Measurements from ENCODE around the gene NCR2. TPM values are rescaled to one million over a fixed set of nuclear protein-coding genes. Genes with fewer than 3 reads are reported as not detected.

NCR2 gene
- total RNA-seq, 1 experiment from 2014 or later: not detected

DNA sequence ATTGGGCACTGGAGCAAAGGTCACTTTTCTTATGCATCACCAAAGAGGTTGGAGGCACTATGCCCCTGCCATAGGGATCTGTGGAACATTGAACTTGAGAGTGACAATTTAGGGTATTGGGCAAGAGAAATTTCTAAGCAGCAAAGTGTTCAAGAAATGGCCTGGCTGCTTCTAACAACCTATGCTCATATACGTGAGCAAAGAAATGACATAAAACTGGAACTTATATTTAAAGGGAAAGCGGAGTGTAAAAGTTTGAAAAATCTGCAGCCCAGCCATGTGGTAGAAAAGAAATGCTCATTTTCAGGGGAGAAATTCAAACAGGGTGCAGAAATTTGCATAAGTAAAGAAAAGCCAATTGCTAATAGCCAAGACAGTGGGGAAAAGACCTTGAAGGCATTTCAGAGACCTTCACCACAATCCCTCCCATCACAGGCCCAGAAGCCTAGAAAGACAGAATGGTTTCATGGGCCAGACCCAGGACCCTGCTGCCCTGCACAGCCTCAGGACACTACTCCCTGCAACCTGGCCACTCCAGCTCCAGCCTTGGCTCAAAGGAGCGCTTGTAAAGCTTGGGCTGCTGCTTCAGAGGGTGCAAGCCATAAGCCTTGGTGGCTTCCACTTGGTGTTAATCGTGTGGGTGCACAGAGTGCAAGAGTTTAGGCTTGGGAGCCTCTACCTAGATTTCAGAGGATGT is 24.4 kb downstream of the NCR2 start:
- no peak overlapping the region for H3K4me2 ChIP-seq (ENCODE audit: insufficient read depth, insufficient read length, low read length)
- no peak overlapping the region for H3K14ac ChIP-seq (ENCODE audit: insufficient read depth, low read length)
- H4K91ac ChIP-seq (ENCODE audit: insufficient read length, low read depth, low read length): no peak overlapping the region
- H3K23ac ChIP-seq (ENCODE audit: insufficient read length, low read depth, low read length): no peak overlapping the region
- H3K9me3 ChIP-seq (ENCODE audit: control insufficient read depth, low read depth, low read length): peaks cover 15% of the 10 kb centered on the region
- H4K8ac ChIP-seq (replicated peaks; ENCODE audit: insufficient read length, low read depth, low read length): no peak overlapping the region
- H2BK12ac ChIP-seq (ENCODE audit: insufficient read length, low read depth, low read length): no peak overlapping the region
- H3K27me3 ChIP-seq (ENCODE audit: insufficient read depth, low read length): no peaks in the 10 kb centered on the region
- no peak overlapping the region for H2BK120ac ChIP-seq (ENCODE audit: low read depth, low read length, poor library complexity, severe bottlenecking)
- H2BK15ac ChIP-seq (ENCODE audit: low read depth, low read length): no peak overlapping the region
- H3K9ac ChIP-seq (ENCODE audit: extremely low read depth, insufficient read length, low read length): no peak overlapping the region
- no peaks in the 10 kb centered on the region for H3K79me1 ChIP-seq (ENCODE audit: insufficient read depth, low read depth, low read length, poor library complexity, severe bottlenecking)
- no peak overlapping the region for H4K5ac ChIP-seq (ENCODE audit: insufficient read length, low read depth, low read length)
- peaks cover 4 to 13% (median 4%) of the 10 kb centered on the region in 3 experiments; a peak in 6 of 7 replicates for H3K36me3 Mint-ChIP-seq (ENCODE audit: insufficient read depth in 1 of 3, low read depth in 3 of 3)
- H2BK20ac ChIP-seq (ENCODE audit: low read depth, low read length, poor library complexity, severe bottlenecking): no peak overlapping the region
- no peak overlapping the region for H3K4ac ChIP-seq (ENCODE audit: low read depth, low read length)
- no peak overlapping the region for H2AK5ac ChIP-seq (ENCODE audit: insufficient read length, low read length)
- no peaks in the 10 kb centered on the region for H3K23me2 ChIP-seq (ENCODE audit: insufficient read length, low read depth, low read length, poor library complexity, severe bottlenecking)
- H3T11ph ChIP-seq (ENCODE audit: low read length): no peak overlapping the region
- no peak overlapping the region for H2AFZ ChIP-seq (ENCODE audit: low read length)
- no CpG with 5 or more reads among the region's 4 CpGs for WGBS (ENCODE audit: extremely low coverage, insufficient read length, low lambda C conversion rate)
- DNase-seq: no peak
- peaks cover 70% of the 10 kb centered on the region for H3K27me3 Mint-ChIP-seq (ENCODE audit: low read depth)
- peaks cover 26 to 45% of the 10 kb centered on the region in 2 experiments for H3K9me3 Mint-ChIP-seq
- H3K79me2 ChIP-seq (ENCODE audit: insufficient read depth, low read length): no peaks in the 10 kb centered on the region
- H3K4me1 Mint-ChIP-seq: no peaks in the 10 kb centered on the region
- H3K56ac ChIP-seq (ENCODE audit: insufficient read length, low read depth, low read length): no peak overlapping the region
- no peak overlapping the region for H3K18ac ChIP-seq (ENCODE audit: insufficient read length, low read depth, low read length)
- H2BK5ac ChIP-seq (ENCODE audit: insufficient read length, low read length): no peak overlapping the region
- H3K4me3 Mint-ChIP-seq: no peak overlapping the region
- no peak overlapping the region for H3K27ac Mint-ChIP-seq
- no peaks in the 10 kb centered on the region for H3K4me1 ChIP-seq (ENCODE audit: insufficient read depth, low read length)
- no peaks in the 10 kb centered on the region for H4K20me1 ChIP-seq (ENCODE audit: control insufficient read depth, insufficient read depth, insufficient read length)
- no peak overlapping the region for H3K27ac ChIP-seq (ENCODE audit: insufficient read length, low read depth, low read length)
- TF ChIP-seq, protein P1, sequence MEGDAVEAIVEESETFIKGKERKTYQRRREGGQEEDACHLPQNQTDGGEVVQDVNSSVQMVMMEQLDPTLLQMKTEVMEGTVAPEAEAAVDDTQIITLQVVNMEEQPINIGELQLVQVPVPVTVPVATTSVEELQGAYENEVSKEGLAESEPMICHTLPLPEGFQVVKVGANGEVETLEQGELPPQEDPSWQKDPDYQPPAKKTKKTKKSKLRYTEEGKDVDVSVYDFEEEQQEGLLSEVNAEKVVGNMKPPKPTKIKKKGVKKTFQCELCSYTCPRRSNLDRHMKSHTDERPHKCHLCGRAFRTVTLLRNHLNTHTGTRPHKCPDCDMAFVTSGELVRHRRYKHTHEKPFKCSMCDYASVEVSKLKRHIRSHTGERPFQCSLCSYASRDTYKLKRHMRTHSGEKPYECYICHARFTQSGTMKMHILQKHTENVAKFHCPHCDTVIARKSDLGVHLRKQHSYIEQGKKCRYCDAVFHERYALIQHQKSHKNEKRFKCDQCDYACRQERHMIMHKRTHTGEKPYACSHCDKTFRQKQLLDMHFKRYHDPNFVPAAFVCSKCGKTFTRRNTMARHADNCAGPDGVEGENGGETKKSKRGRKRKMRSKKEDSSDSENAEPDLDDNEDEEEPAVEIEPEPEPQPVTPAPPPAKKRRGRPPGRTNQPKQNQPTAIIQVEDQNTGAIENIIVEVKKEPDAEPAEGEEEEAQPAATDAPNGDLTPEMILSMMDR (conservative IDR thresholded peaks at IDR 0.05): no peak

All from H9 (cell line).